ENCODE data around the gene SF3B3. TPM values are rescaled to one million over a fixed set of nuclear protein-coding genes. Genes with fewer than 3 reads are reported as not detected.

The SF3B3 gene
- total and polyA plus RNA-seq, 2 donors (not counting 3 experiments of a cell fraction or from before 2014, with no cell fraction given) = 167 to 324 TPM

DNA sequence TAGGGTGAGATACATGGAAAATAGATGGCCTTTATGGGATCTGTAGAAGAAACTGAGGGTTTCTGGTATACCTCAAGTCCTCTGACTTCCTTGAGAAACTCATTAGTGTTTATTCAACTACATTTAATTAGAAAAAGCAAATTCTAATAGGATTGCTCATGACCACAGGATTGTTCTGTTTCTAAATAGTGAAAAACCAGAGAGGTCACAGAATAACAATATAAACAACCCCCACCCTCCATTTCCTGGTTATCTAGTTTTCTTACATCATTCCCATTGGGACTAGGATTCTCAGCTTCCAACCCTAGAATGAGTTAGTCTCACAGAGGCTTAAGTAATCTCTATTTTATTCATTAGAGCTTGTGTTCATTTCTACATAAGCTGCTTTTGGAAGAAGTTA is 30.0 kb downstream of the SF3B3 start:
- dilution Hi-C loops (cut with MboI; ENCODE audit: extremely low pct_ligation_motif_present, low sequenced_read_pairs) = no loop called here
- FAIRE-seq = no peak
- POLR2A ChIA-PET = no interaction called here
- no peak overlapping the region for H2AFZ ChIP-seq (ENCODE audit: low read depth, low read length)
- CTCF ChIA-PET = interaction anchor here (0.5 to 2.6 kb wide), 6 partner anchors 15 to 280 kb away, joined by 3 to 25 read pairs (median 4); no protein-coding TSS in a partner anchor
- peaks cover 18% of the 10 kb centered on the region for H3K4me1 ChIP-seq (ENCODE audit: control insufficient read depth, extremely low read depth, insufficient read depth, low read length)
- H3K4me3 ChIP-seq (replicated peaks in 1 of 3; ENCODE audit: insufficient read depth in 1 of 3, low read depth in 1 of 3, low read length in 3 of 3) = no peak overlapping the region
- intact Hi-C loops (cut with micrococcal nuclease) = no loop called here
- H3K27me3 ChIP-seq (ENCODE audit: control insufficient read depth in 2 of 2, insufficient read depth in 2 of 2, low read length in 2 of 2) = no peaks in the 10 kb centered on the region
- peak overlapping the region; percentile 41 for H3K27ac ChIP-seq (ENCODE audit: insufficient read depth, low read depth, low read length)
- BruUV-seq (replicated peaks) = no TSS peak
- no peaks in the 10 kb centered on the region for H3K9me1 ChIP-seq (replicated peaks; ENCODE audit: control insufficient read depth, extremely low read depth, insufficient read depth, low read length)
- DNase-seq (ENCODE audit: low read depth, low spot score) = no peak
- no peak overlapping the region for H3K9ac ChIP-seq (replicated peaks; ENCODE audit: extremely low read depth, insufficient read depth, low read length)
- no peak overlapping the region for H3K4me2 ChIP-seq (ENCODE audit: insufficient read depth, low read length)
- no peaks in the 10 kb centered on the region for H4K20me1 ChIP-seq (replicated peaks; ENCODE audit: control insufficient read depth, extremely low read depth, insufficient read depth, low read length)
- TF ChIP-seq EZH2 (IDR thresholded peaks at IDR 0.05; ENCODE audit: borderline replicate concordance, low read depth, low read length, severe bottlenecking) (no peak), JUN (IDR thresholded peaks at IDR 0.05; ENCODE audit: borderline replicate concordance, insufficient read depth, insufficient read length, low read depth) (no peak), FOS (IDR thresholded peaks at IDR 0.05; ENCODE audit: borderline replicate concordance, insufficient read depth, low read length) (no peak), POLR2A (IDR thresholded peaks at IDR 0.05; ENCODE audit: low read depth, low read length) (no peak), GATA2 (IDR thresholded peaks at IDR 0.05; ENCODE audit: insufficient read depth, insufficient read length, low read depth, low read length) (no peak), POLR2AphosphoS5 (IDR thresholded peaks at IDR 0.05; ENCODE audit: insufficient read depth, low read depth, low read length) (peak; percentile 15)
- TF ChIP-seq, protein P1, sequence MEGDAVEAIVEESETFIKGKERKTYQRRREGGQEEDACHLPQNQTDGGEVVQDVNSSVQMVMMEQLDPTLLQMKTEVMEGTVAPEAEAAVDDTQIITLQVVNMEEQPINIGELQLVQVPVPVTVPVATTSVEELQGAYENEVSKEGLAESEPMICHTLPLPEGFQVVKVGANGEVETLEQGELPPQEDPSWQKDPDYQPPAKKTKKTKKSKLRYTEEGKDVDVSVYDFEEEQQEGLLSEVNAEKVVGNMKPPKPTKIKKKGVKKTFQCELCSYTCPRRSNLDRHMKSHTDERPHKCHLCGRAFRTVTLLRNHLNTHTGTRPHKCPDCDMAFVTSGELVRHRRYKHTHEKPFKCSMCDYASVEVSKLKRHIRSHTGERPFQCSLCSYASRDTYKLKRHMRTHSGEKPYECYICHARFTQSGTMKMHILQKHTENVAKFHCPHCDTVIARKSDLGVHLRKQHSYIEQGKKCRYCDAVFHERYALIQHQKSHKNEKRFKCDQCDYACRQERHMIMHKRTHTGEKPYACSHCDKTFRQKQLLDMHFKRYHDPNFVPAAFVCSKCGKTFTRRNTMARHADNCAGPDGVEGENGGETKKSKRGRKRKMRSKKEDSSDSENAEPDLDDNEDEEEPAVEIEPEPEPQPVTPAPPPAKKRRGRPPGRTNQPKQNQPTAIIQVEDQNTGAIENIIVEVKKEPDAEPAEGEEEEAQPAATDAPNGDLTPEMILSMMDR (IDR thresholded peaks at IDR 0.05; ENCODE audit: extremely low read depth in 1 of 2, insufficient read depth in 1 of 2, low read depth in 1 of 2, low read length in 2 of 2) = no peak
- TF ChIP-seq, protein P2, sequence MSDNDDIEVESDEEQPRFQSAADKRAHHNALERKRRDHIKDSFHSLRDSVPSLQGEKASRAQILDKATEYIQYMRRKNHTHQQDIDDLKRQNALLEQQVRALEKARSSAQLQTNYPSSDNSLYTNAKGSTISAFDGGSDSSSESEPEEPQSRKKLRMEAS (IDR thresholded peaks at IDR 0.05; ENCODE audit: insufficient read depth, insufficient read length) = no peak
- H3K9me3 ChIP-seq (replicated peaks; ENCODE audit: control insufficient read depth, insufficient read depth, low read length) = no peaks in the 10 kb centered on the region
- H3K36me3 ChIP-seq (ENCODE audit: control insufficient read depth in 2 of 2, extremely low read depth in 1 of 2, insufficient read depth in 2 of 2, low read length in 2 of 2) = peaks cover 43 to 59% of the 10 kb centered on the region in 2 experiments
- H3K79me2 ChIP-seq (ENCODE audit: control insufficient read depth, insufficient read depth, low read length) = peaks cover 68% of the 10 kb centered on the region

Data from endothelial cell of umbilical vein (primary cell).